PC-9 (cell line): ENCODE measurements around the gene TPM3. TPM values are rescaled to one million over a fixed set of nuclear protein-coding genes. Genes with fewer than 3 reads are reported as not detected.

ENCODE experiments used
- BruUV-seq: library from RNA; stranded (reverse); fragments of 400-500 nt; replicated peaks from 2 replicates; lab custom pipeline; 2021; lab: Mats Ljungman, UMichigan
- CTCF ChIA-PET: fragments of 300-600 bp; sonication (Branson Sonifier 250); formaldehyde crosslinking; loops from one replicate; lab custom pipeline; 2022; ENCODE audit warnings: antibody characterized with exemption; lab: Charles Lee
- POLR2A ChIA-PET: fragments of 300-600 bp; sonication (Branson Sonifier 250); formaldehyde crosslinking; loops from one replicate; lab custom pipeline; 2022; ENCODE audit warnings: antibody characterized with exemption; ENCODE audit not compliant: unreplicated experiment; lab: Charles Lee
- DNase-seq, 2 experiments: peaks; one replicate each; pipeline versions ENCODE4 v3.0.0 to v3.0.0-alpha.2; 2015 to 2022; ENCODE audit warnings: mixed read lengths in 1 of 2
- H2AFZ ChIP-seq: fragments of 200-600 bp; sonication (generic); 2 replicates; pipeline ENCODE4 v1.8.1; 2017; ENCODE audit warnings: antibody characterized with exemption
- H3F3A ChIP-seq: fragments of 200-600 bp; sonication (generic); 2 replicates; pipeline ENCODE4 v1.8.1; 2017; ENCODE audit warnings: antibody characterized with exemption, mild to moderate bottlenecking, low read depth; ENCODE audit not compliant: insufficient read depth
- H3K27ac ChIP-seq: fragments of 200-600 bp; sonication (generic); 2 replicates; pipeline ENCODE4 v1.6.1; 2016; ENCODE audit warnings: mixed run types
- H3K27me3 ChIP-seq: fragments of 200-600 bp; sonication (generic); 2 replicates; pipeline ENCODE4 v1.6.1; 2016; ENCODE audit warnings: low read depth, mixed run types; ENCODE audit not compliant: insufficient read depth
- H3K36me3 ChIP-seq: fragments of 200-600 bp; sonication (generic); 2 replicates; pipeline ENCODE4 v1.6.1; 2016; ENCODE audit warnings: low read depth, mixed run types
- H3K4me1 ChIP-seq: fragments of 200-600 bp; sonication (generic); replicated peaks from 2 replicates; pipeline ENCODE4 v1.6.1; 2016; ENCODE audit warnings: mixed run types; ENCODE audit not compliant: insufficient read depth
- H3K4me2 ChIP-seq: fragments of 200-600 bp; sonication (generic); 2 replicates; pipeline ENCODE4 v1.6.1; 2017; ENCODE audit warnings: mixed run types
- H3K4me3 ChIP-seq: fragments of 200-600 bp; sonication (generic); 2 replicates; pipeline ENCODE4 v1.6.1; 2016; ENCODE audit warnings: mixed run types
- H3K79me2 ChIP-seq: fragments of 200-600 bp; sonication (generic); 2 replicates; pipeline ENCODE4 v1.6.1; 2017; ENCODE audit warnings: low read depth, mixed run types
- H3K9me2 ChIP-seq: fragments of 200-600 bp; sonication (generic); 2 replicates; pipeline ENCODE4 v1.8.1; 2017; ENCODE audit warnings: mild to moderate bottlenecking; ENCODE audit not compliant: insufficient read depth
- H3K9me3 ChIP-seq: fragments of 200-600 bp; sonication (generic); 2 replicates; pipeline ENCODE4 v1.8.1; 2016; ENCODE audit warnings: low read depth; ENCODE audit not compliant: insufficient read depth
- H4K20me1 ChIP-seq: fragments of 200-600 bp; sonication (generic); 2 replicates; pipeline ENCODE4 v1.8.1; 2017; ENCODE audit not compliant: insufficient read depth
- CTCF ChIP-seq: fragments of 200-600 bp; sonication (generic); conservative IDR thresholded peaks from 2 replicates; pipeline ENCODE4 v1.6.1; 2017; ENCODE audit warnings: mixed run types, antibody characterized with exemption, mild to moderate bottlenecking, moderate library complexity
- EZH2 ChIP-seq: fragments of 200-600 bp; sonication (generic); IDR thresholded peaks from 2 replicates; pipeline ENCODE4 v1.8.0; 2017; ENCODE audit warnings: antibody characterized with exemption, low read depth
- intact Hi-C: fragments of 100-400 bp; cut with micrococcal nuclease; formaldehyde crosslinking; loops from one replicate; pipeline ENCODE4 v1.10.0; 2022; ENCODE audit not compliant: unreplicated experiment
- total RNA-seq: library from RNA; stranded (reverse); gene quantifications from 2 replicates; pipeline ENCODE4 v1.2.3, GENCODE V29; 2021

The TPM3 gene
- total RNA-seq, 1 experiment from 2014 or later = 491 TPM

- POLR2A ChIA-PET = no interaction called here
- H3K9me2 ChIP-seq = no peaks in the 10 kb centered on the region
- peaks cover 94% of the 10 kb centered on the region for H3K79me2 ChIP-seq
- CTCF ChIA-PET = interaction anchor here (0.6 kb wide), 1 partner anchor 49 kb away, joined by 14 read pairs; no protein-coding TSS in a partner anchor
- peaks cover 33% of the 10 kb centered on the region for H3K4me1 ChIP-seq
- intact Hi-C loops = no loop called here
- H3K4me3 ChIP-seq = peak overlapping the region; percentile 99
- H3K9me3 ChIP-seq = no peaks in the 10 kb centered on the region
- no peak for DNase-seq
- no TSS peak for BruUV-seq
- H2AFZ ChIP-seq = no peak overlapping the region
- H3K27ac ChIP-seq = no peak overlapping the region
- peak overlapping the region; percentile 91 for H3K4me2 ChIP-seq
- H3K27me3 ChIP-seq = no peaks in the 10 kb centered on the region
- H3F3A ChIP-seq = peaks cover 9% of the 10 kb centered on the region; the same call in 1 of the 2 replicates
- peaks cover 56% of the 10 kb centered on the region for H4K20me1 ChIP-seq
- TF ChIP-seq EZH2 (no peak), CTCF (no peak)
- H3K36me3 ChIP-seq = peaks cover 60% of the 10 kb centered on the region
Observed at GRCh38 chr1:154222518-154222917, 30.6 kb upstream of the TPM3 start.

- Histone ChIP-seq H3K9me2 (no peaks in the 10 kb centered on the region), H3K4me2 (peak overlapping the region; percentile 91), H3K4me1 (peaks cover 33% of the 10 kb centered on the region), H4K20me1 (peaks cover 46% of the 10 kb centered on the region), H3K79me2 (peaks cover 94% of the 10 kb centered on the region), H3F3A (peaks cover 14% of the 10 kb centered on the region; the same call in 1 of the 2 replicates), H3K9me3 (no peaks in the 10 kb centered on the region), H3K27me3 (no peaks in the 10 kb centered on the region), H3K27ac (peak overlapping the region; percentile 70), H3K4me3 (peak overlapping the region; percentile 99), H3K36me3 (peaks cover 54% of the 10 kb centered on the region), H2AFZ (peak overlapping the region; percentile 53)
- ChIA-PET POLR2A (interaction anchor here (0.6 to 1.0 kb wide), 3 partner anchors 14 to 337 kb away, joined by 6 to 10 read pairs (median 8); partner anchors contain the start of genes RPS27 and UBE2Q1), CTCF (no interaction called here)
- no TSS peak for BruUV-seq
- intact Hi-C loops = no loop called here
- no peak for TF ChIP-seq CTCF
- no peak for TF ChIP-seq EZH2
- DNase-seq = peak in 1 of 2 experiments; percentile 37
Observed at GRCh38 chr1:154221278-154222001, 29.5 kb upstream of the TPM3 start.

DNA sequence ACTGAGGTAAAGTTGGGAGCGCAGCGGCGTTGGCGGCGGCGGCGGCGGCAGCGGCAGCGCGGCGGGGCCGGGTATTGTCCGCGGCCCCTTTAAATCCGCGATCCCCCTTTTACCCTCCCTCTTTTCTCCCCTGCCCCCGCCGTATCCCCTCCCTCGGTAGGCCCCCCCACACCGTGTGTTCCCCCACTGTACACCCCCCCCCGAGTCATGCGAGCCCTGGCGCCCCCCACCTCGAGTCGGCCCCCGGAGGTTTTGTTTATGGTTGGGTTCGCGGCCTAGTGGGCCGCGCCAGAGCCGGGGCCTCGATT, 29.0 kb upstream of the TPM3 start:
- Histone ChIP-seq H3K9me2 (no peaks in the 10 kb centered on the region), H3K4me1 (peaks cover 33% of the 10 kb centered on the region), H4K20me1 (peaks cover 41% of the 10 kb centered on the region), H3K4me3 (peak overlapping the region; percentile 99), H3K27me3 (no peaks in the 10 kb centered on the region), H3K27ac (peak overlapping the region; percentile 70), H3K36me3 (peaks cover 49% of the 10 kb centered on the region), H3K9me3 (no peaks in the 10 kb centered on the region), H2AFZ (peak overlapping the region; percentile 53; the same call in 1 of the 2 replicates), H3K4me2 (peak overlapping the region; percentile 91), H3K79me2 (peaks cover 94% of the 10 kb centered on the region), H3F3A (peaks cover 14% of the 10 kb centered on the region; the same call in 1 of the 2 replicates)
- DNase-seq = no peak
- ChIA-PET POLR2A (interaction anchor here (0.6 to 1.0 kb wide), 4 partner anchors 231 to 337 kb away, joined by 3 to 10 read pairs (median 6); partner anchors contain the start of genes RPS27 and UBE2Q1), CTCF (no interaction called here)
- BruUV-seq = no TSS peak
- TF ChIP-seq CTCF (no peak), EZH2 (no peak)
- intact Hi-C loops = loop anchor here (1.0 kb wide), 1 partner anchor 39 kb away; no protein-coding TSS in a partner anchor
